ENCODE measurements around the gene TEAD3. TPM values are rescaled to one million over a fixed set of nuclear protein-coding genes. Genes with fewer than 3 reads are reported as not detected.

TEAD3 gene
- total and polyA plus RNA-seq, 2 of the 4 experiments (the other 2 are of a cell fraction): 5.2 to 28.0 TPM

- peaks cover 60% of the 10 kb centered on the region for H3K36me3 ChIP-seq (ENCODE audit: control insufficient read depth, insufficient read depth, low read length)
- H3K27me3 ChIP-seq (ENCODE audit: control insufficient read depth, insufficient read depth, low read length): no peaks in the 10 kb centered on the region
- no peak overlapping the region for H2AK5ac ChIP-seq (ENCODE audit: low read depth, low read length)
- TF ChIP-seq RAD21 (IDR thresholded peaks at IDR 0.05; ENCODE audit: low read length): no peak
- TF ChIP-seq NFE2L2 (IDR thresholded peaks at IDR 0.05; ENCODE audit: low read depth, low read length): no peak
- no peak for TF ChIP-seq MXI1 (IDR thresholded peaks at IDR 0.05; ENCODE audit: borderline replicate concordance, low read depth, low read length)
- no peak for TF ChIP-seq CTCF (conservative IDR thresholded peaks at IDR 0.05; ENCODE audit: low read depth, low read length)
- TF ChIP-seq BHLHE40 (IDR thresholded peaks at IDR 0.05; ENCODE audit: low read depth, low read length): no peak
- no peak for TF ChIP-seq SMC3 (IDR thresholded peaks at IDR 0.05; ENCODE audit: low read depth, low read length)
- TF ChIP-seq, protein P1, sequence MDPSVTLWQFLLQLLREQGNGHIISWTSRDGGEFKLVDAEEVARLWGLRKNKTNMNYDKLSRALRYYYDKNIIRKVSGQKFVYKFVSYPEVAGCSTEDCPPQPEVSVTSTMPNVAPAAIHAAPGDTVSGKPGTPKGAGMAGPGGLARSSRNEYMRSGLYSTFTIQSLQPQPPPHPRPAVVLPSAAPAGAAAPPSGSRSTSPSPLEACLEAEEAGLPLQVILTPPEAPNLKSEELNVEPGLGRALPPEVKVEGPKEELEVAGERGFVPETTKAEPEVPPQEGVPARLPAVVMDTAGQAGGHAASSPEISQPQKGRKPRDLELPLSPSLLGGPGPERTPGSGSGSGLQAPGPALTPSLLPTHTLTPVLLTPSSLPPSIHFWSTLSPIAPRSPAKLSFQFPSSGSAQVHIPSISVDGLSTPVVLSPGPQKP (IDR thresholded peaks at IDR 0.05; ENCODE audit: borderline replicate concordance, low read depth, low read length): no peak
- no peak for TF ChIP-seq MAZ (IDR thresholded peaks at IDR 0.05; ENCODE audit: borderline replicate concordance, low read depth, low read length)
- TF ChIP-seq RCOR1 (IDR thresholded peaks at IDR 0.05; ENCODE audit: insufficient replicate concordance, low read length): no peak
- no peak for TF ChIP-seq CEBPB (IDR thresholded peaks at IDR 0.05; ENCODE audit: low read depth, low read length)
- no peak for TF ChIP-seq FOS (IDR thresholded peaks at IDR 0.05; ENCODE audit: low read depth, low read length)
- no peak overlapping the region for H2BK120ac ChIP-seq (ENCODE audit: low read depth, low read length)
- no peak overlapping the region for H3K4ac ChIP-seq (ENCODE audit: low read depth, low read length)
- H3K4me3 ChIP-seq (ENCODE audit: insufficient read depth, low read depth, low read length): no peak overlapping the region
- no peak overlapping the region for H3K56ac ChIP-seq (ENCODE audit: extremely low read depth, insufficient read depth, low read length)
- dilution Hi-C loops (cut with HindIII; ENCODE audit: low sequenced_read_pairs, unreplicated experiment) (no loop called here), intact Hi-C loops (cut with micrococcal nuclease) (no loop called here), in situ Hi-C loops (cut with MboI; ENCODE audit: low sequenced_read_pairs) (no loop called here)
- DNase-seq (no peak), ATAC-seq (ENCODE audit: low read depth) (no peak)
- H3K79me1 ChIP-seq (ENCODE audit: low read depth in 1 of 2, low read length in 2 of 2): peaks cover 13 to 44% of the 10 kb centered on the region in 2 experiments
- no peak overlapping the region for H4K5ac ChIP-seq (ENCODE audit: low read depth, low read length)
- no peak overlapping the region for H4K91ac ChIP-seq (ENCODE audit: insufficient read depth, low read depth, low read length)
- 93% methylated on average over 2 of the region's 5 CpGs; no CpG with 5 or more reads in 1 of the 2 experiments for WGBS, 2 experiments (ENCODE audit: extremely low coverage in 2 of 2, insufficient read length in 1 of 2)
- H3K9ac ChIP-seq (ENCODE audit: low read depth, low read length): no peak overlapping the region
- CTCF ChIA-PET: interaction anchor here (1.0 kb wide), 1 partner anchor 24 kb away, joined by 8 read pairs; no protein-coding TSS in a partner anchor
- H2BK15ac ChIP-seq (ENCODE audit: low read depth, low read length): no peak overlapping the region
- no peak overlapping the region for H3K27ac ChIP-seq (ENCODE audit: insufficient read depth, low read length)
- POLR2A ChIA-PET (ENCODE audit: unreplicated experiment): no interaction called here
- no peak overlapping the region for H3K23ac ChIP-seq (ENCODE audit: low read depth, low read length)
- H4K8ac ChIP-seq (ENCODE audit: low read depth in 2 of 2, low read length in 2 of 2): no peak overlapping the region
- no peak overlapping the region for H2BK5ac ChIP-seq (ENCODE audit: low read depth, low read length, poor library complexity, severe bottlenecking)
- H3K4me2 ChIP-seq (ENCODE audit: low read depth, low read length): no peak overlapping the region
- H3K9me3 ChIP-seq (ENCODE audit: control insufficient read depth, insufficient read depth, low read length): no peaks in the 10 kb centered on the region
- H2BK20ac ChIP-seq (ENCODE audit: low read depth, low read length): no peak overlapping the region
- H3K9me1 ChIP-seq (ENCODE audit: insufficient read depth, low read length): 0 out of 2 replicates have a peak, but pooled peaks cover 6% of the 10 kb centered on the region
- peaks cover 35% of the 10 kb centered on the region for H4K20me1 ChIP-seq (ENCODE audit: insufficient read depth, low read length)
- H3K4me1 ChIP-seq (ENCODE audit: control insufficient read depth, insufficient read depth, low read length): no peaks in the 10 kb centered on the region
- BruUV-seq (replicated peaks): no TSS peak
- H2AFZ ChIP-seq (replicated peaks; ENCODE audit: low read length, poor library complexity): no peak overlapping the region
- H3K14ac ChIP-seq (replicated peaks; ENCODE audit: low read depth, low read length): no peak overlapping the region
- H3K18ac ChIP-seq (ENCODE audit: low read depth, low read length): no peak overlapping the region
- no peak overlapping the region for H2AK9ac ChIP-seq (replicated peaks; ENCODE audit: low read depth, low read length, poor library complexity)
Measured at GRCh38 chr6:35477551-35478179, 19.2 kb downstream of the TEAD3 start.
